H9 (cell line): ENCODE results near the gene UNC5B. TPM values are rescaled to one million over a fixed set of nuclear protein-coding genes. Genes with fewer than 3 reads are reported as not detected.

Experiments
- DNase-seq: peaks from one replicate; pipeline ENCODE4 v3.0.0-alpha.2; 2017
- H2AFZ ChIP-seq: one replicate; pipeline ENCODE4 v1.6.1; 2013; ENCODE audit warnings: mild to moderate bottlenecking, low read length, control low read depth, moderate library complexity
- H2AK5ac ChIP-seq: 2 replicates; pipeline ENCODE4 v1.6.1; 2013; ENCODE audit warnings: low read length, control low read depth, mixed read lengths; ENCODE audit not compliant: insufficient read length
- H2BK120ac ChIP-seq: one replicate; pipeline ENCODE4 v1.6.1; 2013; ENCODE audit warnings: low read depth, mild to moderate bottlenecking, low read length, control low read depth, inconsistent platforms; ENCODE audit not compliant: poor library complexity, severe bottlenecking
- H2BK12ac ChIP-seq: 2 replicates; pipeline ENCODE4 v1.6.1; 2013; ENCODE audit warnings: low read length, control low read depth, mixed read lengths, low read depth; ENCODE audit not compliant: insufficient read length
- H2BK15ac ChIP-seq: 2 replicates; pipeline ENCODE4 v1.6.1; 2013; ENCODE audit warnings: low read depth, low read length, control low read depth
- H2BK20ac ChIP-seq: one replicate; pipeline ENCODE4 v1.6.1; 2013; ENCODE audit warnings: low read depth, mild to moderate bottlenecking, low read length, control low read depth, inconsistent platforms; ENCODE audit not compliant: poor library complexity, severe bottlenecking
- H2BK5ac ChIP-seq: 2 replicates; pipeline ENCODE4 v1.6.1; 2013; ENCODE audit warnings: low read length, control low read depth, mixed read lengths; ENCODE audit not compliant: insufficient read length
- H3K14ac ChIP-seq: 2 replicates; pipeline ENCODE4 v1.6.1; 2013; ENCODE audit warnings: low read length, control low read depth; ENCODE audit not compliant: insufficient read depth
- H3K18ac ChIP-seq: 2 replicates; pipeline ENCODE4 v1.6.1; 2013; ENCODE audit warnings: low read depth, mild to moderate bottlenecking, mixed read lengths, low read length, control low read depth; ENCODE audit not compliant: insufficient read length
- H3K23ac ChIP-seq: 2 replicates; pipeline ENCODE4 v1.6.1; 2013; ENCODE audit warnings: low read length, control low read depth, mixed read lengths, low read depth; ENCODE audit not compliant: insufficient read length
- H3K23me2 ChIP-seq: 2 replicates; pipeline ENCODE4 v1.6.1; 2013; ENCODE audit warnings: low read depth, mild to moderate bottlenecking, mixed read lengths, low read length, control low read depth; ENCODE audit not compliant: insufficient read length, poor library complexity, severe bottlenecking
- H3K27ac ChIP-seq: 2 replicates; pipeline ENCODE4 v1.5.1; 2013; ENCODE audit warnings: low read length, control low read depth, mixed read lengths, low read depth; ENCODE audit not compliant: insufficient read length
- H3K27me3 ChIP-seq: 2 replicates; pipeline ENCODE4 v1.6.1; 2013; ENCODE audit warnings: low read length, control low read depth, inconsistent platforms; ENCODE audit not compliant: insufficient read depth
- H3K4ac ChIP-seq: 2 replicates; pipeline ENCODE4 v1.6.1; 2013; ENCODE audit warnings: low read depth, mild to moderate bottlenecking, control low read depth, inconsistent platforms, low read length, moderate library complexity
- H3K4me1 ChIP-seq: 2 replicates; pipeline ENCODE4 v1.6.1; 2013; ENCODE audit warnings: low read length, control low read depth, inconsistent platforms; ENCODE audit not compliant: insufficient read depth
- H3K4me2 ChIP-seq: 2 replicates; pipeline ENCODE4 v1.6.1; 2013; ENCODE audit warnings: low read length, control low read depth, mixed read lengths; ENCODE audit not compliant: insufficient read length, insufficient read depth
- H3K56ac ChIP-seq: 2 replicates; pipeline ENCODE4 v1.6.1; 2013; ENCODE audit warnings: low read depth, mild to moderate bottlenecking, mixed read lengths, low read length, control low read depth; ENCODE audit not compliant: insufficient read length
- H3K79me1 ChIP-seq: 2 replicates; pipeline ENCODE4 v1.6.1; 2013; ENCODE audit warnings: low read depth, mild to moderate bottlenecking, moderate library complexity, low read length, control low read depth, inconsistent platforms; ENCODE audit not compliant: insufficient read depth, poor library complexity, severe bottlenecking
- H3K79me2 ChIP-seq: 2 replicates; pipeline ENCODE4 v1.6.1; 2013; ENCODE audit warnings: low read length, control low read depth, inconsistent platforms; ENCODE audit not compliant: insufficient read depth
- H3K9ac ChIP-seq: 2 replicates; pipeline ENCODE4 v1.6.1; 2013; ENCODE audit warnings: low read length, control low read depth, mixed read lengths; ENCODE audit not compliant: insufficient read length; ENCODE audit errors: extremely low read depth
- H3K9me3 ChIP-seq: one replicate; pipeline ENCODE4 v1.6.1; 2013; ENCODE audit warnings: low read depth, low read length, inconsistent platforms; ENCODE audit not compliant: control insufficient read depth
- H3T11ph ChIP-seq: one replicate; pipeline ENCODE4 v1.6.1; 2013; ENCODE audit warnings: mild to moderate bottlenecking, low read length, control low read depth, inconsistent platforms
- H4K20me1 ChIP-seq: one replicate; pipeline ENCODE4 v1.6.1; 2013; ENCODE audit not compliant: control insufficient read depth, insufficient read length, insufficient read depth
- H4K5ac ChIP-seq: 2 replicates; pipeline ENCODE4 v1.6.1; 2013; ENCODE audit warnings: low read depth, mild to moderate bottlenecking, mixed read lengths, low read length, control low read depth; ENCODE audit not compliant: insufficient read length
- H4K8ac ChIP-seq: replicated peaks from 2 replicates; pipeline ENCODE4 v1.6.1; 2013; ENCODE audit warnings: low read length, control low read depth, mixed read lengths, low read depth; ENCODE audit not compliant: insufficient read length
- H4K91ac ChIP-seq: 2 replicates; pipeline ENCODE4 v1.6.1; 2013; ENCODE audit warnings: low read depth, mild to moderate bottlenecking, moderate library complexity, mixed read lengths, low read length, control low read depth; ENCODE audit not compliant: insufficient read length
- H3K27ac Mint-ChIP-seq, 3 experiments: 2 replicates in 2 of 3; 3 replicates in 1 of 3; pipeline ENCODE4 v1.8.0; 2020 to 2021; ENCODE audit warnings: mixed read lengths in 3 of 3, mild to moderate bottlenecking in 1 of 3, moderate library complexity in 1 of 3
- H3K27me3 Mint-ChIP-seq: 2 replicates; pipeline ENCODE4 v1.8.0; 2021; ENCODE audit warnings: low read depth, mild to moderate bottlenecking, moderate library complexity, mixed read lengths
- H3K36me3 Mint-ChIP-seq, 3 experiments: 2 replicates in 2 of 3; 3 replicates in 1 of 3; pipeline ENCODE4 v1.8.0; 2020 to 2021; ENCODE audit warnings: low read depth in 3 of 3, mixed read lengths in 3 of 3; ENCODE audit not compliant: insufficient read depth in 1 of 3
- H3K4me1 Mint-ChIP-seq, 2 experiments: 2 replicates each; pipeline ENCODE4 v1.8.0; 2020; ENCODE audit warnings: mixed read lengths in 2 of 2
- H3K4me3 Mint-ChIP-seq, 2 experiments: 2 replicates in 1 of 2; 3 replicates in 1 of 2; pipeline ENCODE4 v1.8.0; 2020 to 2021; ENCODE audit warnings: mild to moderate bottlenecking in 2 of 2, mixed read lengths in 2 of 2, moderate library complexity in 1 of 2
- H3K9me3 Mint-ChIP-seq, 2 experiments: 2 replicates in 1 of 2; 3 replicates in 1 of 2; pipeline ENCODE4 v1.8.0; 2020; ENCODE audit warnings: mild to moderate bottlenecking in 2 of 2, mixed read lengths in 2 of 2, moderate library complexity in 1 of 2
- WGBS: extraction: QIAGEN DNeasy Blood & Tissue Kit; methylation state at CpG from one replicate; pipeline ENCODE4 v1.1.7; 2013; ENCODE audit warnings: missing lambda C conversion rate, low lambda C conversion rate, mixed read lengths; ENCODE audit not compliant: insufficient read length; ENCODE audit errors: extremely low coverage; 5-methylcytosine and 5-hydroxymethylcytosine counted together
- total RNA-seq: library from RNA; stranded (reverse); gene quantifications from 2 replicates; pipeline ENCODE4 v1.2.1, GENCODE V29; 2021
- TF ChIP-seq, protein P1 (sequence below): fragments of 200-600 bp; sonication (generic); conservative IDR thresholded peaks from 3 replicates; pipeline ENCODE4 v1.8.0; 2021; ENCODE audit warnings: antibody characterized with exemption, mild to moderate bottlenecking

UNC5B gene
- total RNA-seq, 1 experiment from 2014 or later, result 28.4 TPM

DNA sequence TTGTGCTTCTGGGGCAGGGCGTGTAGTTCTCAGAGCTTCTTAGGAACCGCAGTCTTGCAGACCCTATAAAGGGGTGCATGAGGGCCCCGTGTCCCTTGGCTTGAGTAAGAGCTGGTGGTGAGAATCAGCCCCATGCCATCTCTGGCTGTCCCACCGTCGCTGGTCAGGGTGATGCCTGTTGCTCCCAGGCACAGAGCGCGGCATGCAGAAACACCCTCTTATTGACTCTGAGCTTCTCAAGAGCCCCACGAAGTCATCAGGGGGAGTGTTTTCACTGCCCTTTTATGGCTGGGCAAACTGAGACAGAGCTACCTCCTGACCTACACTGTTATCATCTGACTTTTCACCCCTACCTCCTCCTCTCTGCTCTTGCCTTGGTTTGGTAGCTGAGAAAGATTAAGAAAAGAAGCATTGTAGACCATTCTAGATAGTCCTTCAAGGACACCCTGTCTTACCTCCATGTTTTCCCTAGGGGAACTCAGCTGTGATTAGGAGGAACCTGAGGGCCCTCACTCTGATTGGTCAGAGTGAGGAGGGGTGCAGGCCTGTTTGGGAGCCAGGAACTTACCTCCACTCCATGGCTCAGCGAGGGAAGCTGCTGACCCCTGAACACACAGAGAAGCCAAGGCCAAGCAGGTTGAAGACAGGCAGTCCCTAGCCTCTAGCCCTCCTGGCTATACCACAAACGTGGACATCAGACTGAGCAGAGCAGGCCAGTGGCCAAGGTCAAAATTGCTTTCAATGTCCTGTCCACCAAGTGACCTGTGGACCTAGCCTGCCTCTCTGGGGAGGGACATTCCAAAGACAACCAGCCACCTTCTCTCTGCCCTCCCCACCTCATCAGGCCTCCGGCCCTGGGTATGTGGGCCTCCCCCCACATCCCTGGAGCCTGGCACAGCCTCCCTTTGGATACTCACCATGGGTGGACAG lies 17.6 kb downstream of the UNC5B start:
- H3K27ac Mint-ChIP-seq, result no peak overlapping the region
- Histone ChIP-seq H3K4me1 (peaks cover 1% of the 10 kb centered on the region; the same call in 1 of the 2 replicates), H3K4me2 (no peak overlapping the region), H3K9me3 (no peaks in the 10 kb centered on the region), H2BK20ac (no peak overlapping the region), H3K27me3 (no peaks in the 10 kb centered on the region), H3K9ac (no peak overlapping the region), H4K8ac (no peak overlapping the region), H2BK15ac (no peak overlapping the region), H3K23ac (no peak overlapping the region), H3K18ac (no peak overlapping the region), H3K79me2 (no peaks in the 10 kb centered on the region), H3K27ac (no peak overlapping the region), H2BK12ac (no peak overlapping the region), H4K91ac (no peak overlapping the region), H4K20me1 (no peaks in the 10 kb centered on the region), H3K14ac (no peak overlapping the region), H4K5ac (no peak overlapping the region), H3T11ph (no peak overlapping the region), H2BK120ac (no peak overlapping the region), H2BK5ac (no peak overlapping the region), H2AFZ (no peak overlapping the region), H3K23me2 (no peaks in the 10 kb centered on the region), H2AK5ac (no peak overlapping the region), H3K4ac (no peak overlapping the region), H3K79me1 (no peaks in the 10 kb centered on the region), H3K56ac (no peak overlapping the region)
- H3K4me1 Mint-ChIP-seq, result peaks cover 32 to 42% of the 10 kb centered on the region in 2 experiments
- no peak for DNase-seq
- H3K4me3 Mint-ChIP-seq, result no peak overlapping the region
- TF ChIP-seq, protein P1, sequence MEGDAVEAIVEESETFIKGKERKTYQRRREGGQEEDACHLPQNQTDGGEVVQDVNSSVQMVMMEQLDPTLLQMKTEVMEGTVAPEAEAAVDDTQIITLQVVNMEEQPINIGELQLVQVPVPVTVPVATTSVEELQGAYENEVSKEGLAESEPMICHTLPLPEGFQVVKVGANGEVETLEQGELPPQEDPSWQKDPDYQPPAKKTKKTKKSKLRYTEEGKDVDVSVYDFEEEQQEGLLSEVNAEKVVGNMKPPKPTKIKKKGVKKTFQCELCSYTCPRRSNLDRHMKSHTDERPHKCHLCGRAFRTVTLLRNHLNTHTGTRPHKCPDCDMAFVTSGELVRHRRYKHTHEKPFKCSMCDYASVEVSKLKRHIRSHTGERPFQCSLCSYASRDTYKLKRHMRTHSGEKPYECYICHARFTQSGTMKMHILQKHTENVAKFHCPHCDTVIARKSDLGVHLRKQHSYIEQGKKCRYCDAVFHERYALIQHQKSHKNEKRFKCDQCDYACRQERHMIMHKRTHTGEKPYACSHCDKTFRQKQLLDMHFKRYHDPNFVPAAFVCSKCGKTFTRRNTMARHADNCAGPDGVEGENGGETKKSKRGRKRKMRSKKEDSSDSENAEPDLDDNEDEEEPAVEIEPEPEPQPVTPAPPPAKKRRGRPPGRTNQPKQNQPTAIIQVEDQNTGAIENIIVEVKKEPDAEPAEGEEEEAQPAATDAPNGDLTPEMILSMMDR, result no peak
- peaks cover 0 to 6% (median 3%) of the 10 kb centered on the region in 3 experiments; a peak in 2 of 7 replicates for H3K36me3 Mint-ChIP-seq
- no peaks in the 10 kb centered on the region for H3K27me3 Mint-ChIP-seq
- no peaks in the 10 kb centered on the region for H3K9me3 Mint-ChIP-seq
- no CpG with 5 or more reads among the region's 11 CpGs for WGBS
